CD8-positive, alpha-beta memory T cell (primary cell): ENCODE results near the gene NFKBIZ. TPM values are rescaled to one million over a fixed set of nuclear protein-coding genes. Genes with fewer than 3 reads are reported as not detected.

Source experiments
- CTCF ChIA-PET: fragments of 350-600 bp; sonication (Branson Sonifier 250); formaldehyde crosslinking; loops from one replicate; lab custom pipeline; 2021; ENCODE audit warnings: antibody characterized with exemption; lab: Charles Lee
- POLR2A ChIA-PET: fragments of 350-600 bp; sonication (Branson Sonifier 250); formaldehyde crosslinking; loops from one replicate; lab custom pipeline; 2021; ENCODE audit warnings: antibody characterized with exemption; lab: Charles Lee
- DNase-seq, 5 donors: peaks; one replicate each; pipeline versions ENCODE4 v3.0.0 to v3.0.0-alpha.2; 2020 to 2022; ENCODE audit warnings: mixed read lengths in 1 of 5
- H3K27ac ChIP-seq: one replicate; pipeline ENCODE4 v1.7.0; 2013; ENCODE audit warnings: low read depth, mild to moderate bottlenecking, low read length, moderate library complexity
- H3K27me3 ChIP-seq: 2 replicates; pipeline ENCODE4 v1.7.0; 2013; ENCODE audit warnings: low read length, mild to moderate bottlenecking; ENCODE audit not compliant: insufficient read depth, poor library complexity, severe bottlenecking
- H3K36me3 ChIP-seq: 2 replicates; pipeline ENCODE4 v1.7.0; 2013; ENCODE audit warnings: mild to moderate bottlenecking, low read length, moderate library complexity; ENCODE audit not compliant: insufficient read depth
- H3K4me1 ChIP-seq: 2 replicates; pipeline ENCODE4 v1.7.0; 2013; ENCODE audit warnings: mild to moderate bottlenecking, low read length, moderate library complexity; ENCODE audit not compliant: insufficient read depth
- H3K4me3 ChIP-seq: 2 replicates; pipeline ENCODE4 v1.7.0; 2013; ENCODE audit warnings: mild to moderate bottlenecking, low read length
- H3K9me3 ChIP-seq: 2 replicates; pipeline ENCODE4 v1.7.0; 2013; ENCODE audit warnings: mild to moderate bottlenecking, low read length
- H3K27ac Mint-ChIP-seq, 8 donors: one replicate each; pipeline ENCODE4 v1.8.0; 2020 to 2021; ENCODE audit warnings: mixed read lengths in 8 of 8, mild to moderate bottlenecking in 6 of 8, inconsistent platforms in 3 of 8, moderate library complexity in 3 of 8
- H3K27me3 Mint-ChIP-seq, 2 donors: one replicate each; pipeline ENCODE4 v1.8.0; 2020 to 2021; ENCODE audit warnings: mixed read lengths in 2 of 2, mild to moderate bottlenecking in 1 of 2, moderate library complexity in 1 of 2
- H3K36me3 Mint-ChIP-seq, 3 donors: one replicate each; pipeline ENCODE4 v1.8.0; 2020 to 2021; ENCODE audit warnings: mixed read lengths in 3 of 3, inconsistent platforms in 1 of 3, mild to moderate bottlenecking in 1 of 3
- H3K4me1 Mint-ChIP-seq, 3 donors: one replicate each; pipeline ENCODE4 v1.8.0; 2020 to 2021; ENCODE audit warnings: mixed read lengths in 3 of 3, inconsistent platforms in 1 of 3, mild to moderate bottlenecking in 1 of 3
- H3K4me3 Mint-ChIP-seq, 7 donors: one replicate each; pipeline ENCODE4 v1.8.0; 2020 to 2021; ENCODE audit warnings: mixed read lengths in 7 of 7, mild to moderate bottlenecking in 6 of 7, moderate library complexity in 4 of 7, inconsistent platforms in 2 of 7
- H3K9me3 Mint-ChIP-seq, 5 donors: one replicate each; pipeline ENCODE4 v1.8.0; 2020 to 2022; ENCODE audit warnings: mixed read lengths in 5 of 5, mild to moderate bottlenecking in 3 of 5, moderate library complexity in 2 of 5, inconsistent platforms in 1 of 5
- polyA plus RNA-seq: library from polyadenylated mRNA; unstranded; fragments of 300-500 nt; fragmentation: Illumina TruSeq; gene quantifications from one replicate; pipeline ENCODE4 v1.2.3, GENCODE V29; 2021
- total RNA-seq, 2 experiments: library from RNA; stranded (reverse); gene quantifications; one replicate each; pipeline ENCODE4 v1.2.3, GENCODE V29; 2021

NFKBIZ gene
- total and polyA plus RNA-seq, 3 experiments from 2014 or later: 8.0 to 32.9 (median 32.3) TPM

GRCh38 chr3:101809178-101810021 is 39.9 kb upstream of the NFKBIZ start:
- DNase-seq: peak in 4 of 5 donors; percentile 3 to 55 (median 26)
- Histone ChIP-seq H3K36me3 (no peaks in the 10 kb centered on the region), H3K9me3 (no peaks in the 10 kb centered on the region), H3K4me3 (no peak overlapping the region), H3K27ac (no peak overlapping the region), H3K4me1 (peaks cover 29% of the 10 kb centered on the region), H3K27me3 (no peaks in the 10 kb centered on the region)
- peak overlapping the region; percentile 6 to 84 (median 64) for H3K27ac Mint-ChIP-seq
- no peaks in the 10 kb centered on the region for H3K9me3 Mint-ChIP-seq
- H3K4me1 Mint-ChIP-seq: peaks cover 23 to 41% (median 40%) of the 10 kb centered on the region in 3 donors
- POLR2A ChIA-PET: interaction anchor here (1.2 kb wide), 1 partner anchor 416 kb away, joined by 3 read pairs; no protein-coding TSS in a partner anchor
- peaks cover 0 to 46% (median 6%) of the 10 kb centered on the region in 3 donors for H3K36me3 Mint-ChIP-seq
- CTCF ChIA-PET: interaction anchor here (1.0 to 8.5 kb wide), 5 partner anchors 18 to 419 kb away, joined by 3 to 57 read pairs (median 5); no protein-coding TSS in a partner anchor
- H3K4me3 Mint-ChIP-seq: peak overlapping the region in 3 of 7 donors; percentile 8 to 47 (median 32)
- H3K27me3 Mint-ChIP-seq: no peaks in the 10 kb centered on the region

GRCh38 chr3:101810022-101810418 is 39.3 kb upstream of the NFKBIZ start:
- no peaks in the 10 kb centered on the region for H3K9me3 ChIP-seq
- no peaks in the 10 kb centered on the region for H3K27me3 Mint-ChIP-seq
- H3K9me3 Mint-ChIP-seq: no peaks in the 10 kb centered on the region
- DNase-seq: no peak
- peak overlapping the region in 6 of 8 donors; percentile 17 to 54 (median 39) for H3K27ac Mint-ChIP-seq
- peaks cover 0 to 42% (median 4%) of the 10 kb centered on the region in 3 donors for H3K36me3 Mint-ChIP-seq
- H3K27me3 ChIP-seq: no peaks in the 10 kb centered on the region
- ChIA-PET CTCF (interaction anchor here (0.7 to 8.5 kb wide), 5 partner anchors 13 to 419 kb away, joined by 3 to 57 read pairs (median 5); no protein-coding TSS in a partner anchor), POLR2A (interaction anchor here (1.2 kb wide), 1 partner anchor 415 kb away, joined by 3 read pairs; no protein-coding TSS in a partner anchor)
- peaks cover 24 to 40% (median 39%) of the 10 kb centered on the region in 3 donors for H3K4me1 Mint-ChIP-seq
- no peaks in the 10 kb centered on the region for H3K36me3 ChIP-seq
- peaks cover 34% of the 10 kb centered on the region for H3K4me1 ChIP-seq
- no peak overlapping the region for H3K4me3 ChIP-seq
- no peak overlapping the region for H3K27ac ChIP-seq
- H3K4me3 Mint-ChIP-seq: no peak overlapping the region

- ChIA-PET POLR2A (interaction anchor here (0.9 kb wide), 1 partner anchor 38 kb away, joined by 3 read pairs; the partner anchor contains the start of gene NFKBIZ), CTCF (interaction anchor here (1.2 to 8.5 kb wide), 7 partner anchors 9 to 417 kb away, joined by 3 to 57 read pairs (median 4); partner anchors contain the start of gene NFKBIZ)
- Mint-ChIP-seq H3K4me3 (no peak overlapping the region), H3K4me1 (peaks cover 26 to 43% (median 41%) of the 10 kb centered on the region in 3 donors), H3K27ac (no peak overlapping the region), H3K27me3 (no peaks in the 10 kb centered on the region), H3K36me3 (peaks cover 0 to 36% (median 5%) of the 10 kb centered on the region in 3 donors), H3K9me3 (no peaks in the 10 kb centered on the region)
- Histone ChIP-seq H3K27me3 (no peaks in the 10 kb centered on the region), H3K4me3 (no peak overlapping the region), H3K9me3 (no peaks in the 10 kb centered on the region), H3K4me1 (peaks cover 38% of the 10 kb centered on the region), H3K36me3 (peaks cover 2% of the 10 kb centered on the region), H3K27ac (no peak overlapping the region)
- DNase-seq: no peak
These were observed 37.4 kb upstream of the NFKBIZ start for GRCh38 chr3:101811875-101812274.

GRCh38 chr3:101812895-101813294 is 36.4 kb upstream of the NFKBIZ start:
- Mint-ChIP-seq H3K36me3 (peaks cover 0 to 38% (median 7%) of the 10 kb centered on the region in 3 donors), H3K4me3 (no peak overlapping the region), H3K9me3 (no peaks in the 10 kb centered on the region), H3K4me1 (peaks cover 26 to 43% (median 41%) of the 10 kb centered on the region in 3 donors), H3K27me3 (no peaks in the 10 kb centered on the region), H3K27ac (no peak overlapping the region)
- no peaks in the 10 kb centered on the region for H3K9me3 ChIP-seq
- no peak for DNase-seq
- peaks cover 38% of the 10 kb centered on the region for H3K4me1 ChIP-seq
- CTCF ChIA-PET: interaction anchor here (0.9 to 8.5 kb wide), 6 partner anchors 9 to 416 kb away, joined by 3 to 57 read pairs (median 4); partner anchors contain the start of gene NFKBIZ
- POLR2A ChIA-PET: no interaction called here
- H3K27ac ChIP-seq: no peak overlapping the region
- H3K27me3 ChIP-seq: no peaks in the 10 kb centered on the region
- no peak overlapping the region for H3K4me3 ChIP-seq
- H3K36me3 ChIP-seq: peaks cover 5% of the 10 kb centered on the region

GRCh38 chr3:101813817-101814440 is 35.4 kb upstream of the NFKBIZ start:
- no peaks in the 10 kb centered on the region for H3K27me3 Mint-ChIP-seq
- H3K9me3 Mint-ChIP-seq: no peaks in the 10 kb centered on the region
- H3K4me1 ChIP-seq: peaks cover 36% of the 10 kb centered on the region
- peak in 2 of 5 donors; percentile 10 to 35 for DNase-seq
- peaks cover 27 to 41% (median 39%) of the 10 kb centered on the region in 3 donors for H3K4me1 Mint-ChIP-seq
- ChIA-PET CTCF (interaction anchor here (0.7 to 1.7 kb wide), 11 partner anchors 11 to 722 kb away, joined by 3 to 17 read pairs (median 3); partner anchors contain the start of gene NFKBIZ), POLR2A (no interaction called here)
- no peaks in the 10 kb centered on the region for H3K9me3 ChIP-seq
- H3K36me3 Mint-ChIP-seq: peaks cover 0 to 39% (median 12%) of the 10 kb centered on the region in 3 donors
- no peak overlapping the region for H3K27ac ChIP-seq
- H3K4me3 ChIP-seq: no peak overlapping the region
- no peaks in the 10 kb centered on the region for H3K27me3 ChIP-seq
- H3K27ac Mint-ChIP-seq: no peak overlapping the region
- no peak overlapping the region for H3K4me3 Mint-ChIP-seq
- peaks cover 5% of the 10 kb centered on the region for H3K36me3 ChIP-seq

- Mint-ChIP-seq H3K27ac (peak overlapping the region in 3 of 8 donors; percentile 10 to 73 (median 69)), H3K9me3 (no peaks in the 10 kb centered on the region), H3K4me1 (peaks cover 19 to 34% (median 30%) of the 10 kb centered on the region in 3 donors), H3K36me3 (peaks cover 0 to 43% (median 17%) of the 10 kb centered on the region in 3 donors), H3K4me3 (no peak overlapping the region), H3K27me3 (no peaks in the 10 kb centered on the region)
- no peak for DNase-seq
- H3K4me3 ChIP-seq: no peak overlapping the region
- peaks cover 27% of the 10 kb centered on the region for H3K4me1 ChIP-seq
- peaks cover 5% of the 10 kb centered on the region for H3K36me3 ChIP-seq
- H3K27ac ChIP-seq: no peak overlapping the region
- H3K27me3 ChIP-seq: no peaks in the 10 kb centered on the region
- no peaks in the 10 kb centered on the region for H3K9me3 ChIP-seq
- CTCF ChIA-PET: interaction anchor here (0.9 to 1.7 kb wide), 7 partner anchors 12 to 722 kb away, joined by 3 to 17 read pairs (median 7); partner anchors contain the start of gene NFKBIZ
- POLR2A ChIA-PET: no interaction called here
These were observed 34.5 kb upstream of the NFKBIZ start for GRCh38 chr3:101814835-101815234.

- DNase-seq: no peak
- H3K4me1 Mint-ChIP-seq: peaks cover 12 to 27% (median 16%) of the 10 kb centered on the region in 3 donors
- no peaks in the 10 kb centered on the region for H3K27me3 Mint-ChIP-seq
- peaks cover 0 to 49% (median 16%) of the 10 kb centered on the region in 3 donors for H3K36me3 Mint-ChIP-seq
- H3K9me3 ChIP-seq: no peaks in the 10 kb centered on the region
- no peak overlapping the region for H3K4me3 Mint-ChIP-seq
- ChIA-PET CTCF (interaction anchor here (1.3 kb wide), 1 partner anchor 408 kb away, joined by 3 read pairs; no protein-coding TSS in a partner anchor), POLR2A (no interaction called here)
- H3K27me3 ChIP-seq: no peaks in the 10 kb centered on the region
- H3K36me3 ChIP-seq: peaks cover 8% of the 10 kb centered on the region
- H3K9me3 Mint-ChIP-seq: no peaks in the 10 kb centered on the region
- H3K4me1 ChIP-seq: peaks cover 19% of the 10 kb centered on the region
- no peak overlapping the region for H3K4me3 ChIP-seq
- no peak overlapping the region for H3K27ac ChIP-seq
- H3K27ac Mint-ChIP-seq: peak overlapping the region in 3 of 8 donors; percentile 31 to 67 (median 35)
These were observed 32.8 kb upstream of the NFKBIZ start for GRCh38 chr3:101816215-101817149.
